NT2/D1 (cell line): ENCODE results near the gene VEGFC.

Experiments used
- SUZ12 ChIP-seq: IDR thresholded peaks from 2 replicates; pipeline ENCODE4 v1.6.1; 2011; ENCODE audit not compliant: insufficient read length, insufficient read depth; ENCODE audit errors: extremely low read depth
- YY1 ChIP-seq: IDR thresholded peaks from 2 replicates; pipeline ENCODE4 v1.6.1; 2011; ENCODE audit not compliant: insufficient read length, insufficient read depth
- ZNF274 ChIP-seq: IDR thresholded peaks from 2 replicates; pipeline ENCODE4 v1.6.1; 2011; ENCODE audit warnings: mild to moderate bottlenecking, low read depth, low read length

DNA sequence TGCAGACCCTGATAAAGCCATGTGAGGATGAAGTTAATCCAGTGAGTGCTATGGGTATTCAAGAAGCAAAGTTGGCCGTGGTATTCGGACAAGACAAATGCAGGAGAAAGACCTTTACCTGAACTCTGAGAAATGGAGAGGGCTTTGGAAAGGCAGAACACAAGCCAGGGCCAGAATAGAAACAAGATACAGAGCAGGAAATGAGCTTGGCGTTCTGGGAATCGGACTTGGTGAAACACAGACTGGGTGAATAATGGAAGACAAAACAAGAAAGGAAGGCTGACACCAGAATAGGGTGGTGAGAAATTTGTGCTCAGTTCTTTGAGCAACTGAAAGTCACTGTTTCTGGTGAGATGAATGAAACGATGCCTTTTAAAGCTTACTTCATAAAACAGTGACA is 83.3 kb downstream of the VEGFC start:
- TF ChIP-seq ZNF274 (no peak), SUZ12 (no peak), YY1 (no peak)
